SKM-1 (cell line): ENCODE results near the gene SLC9A4.
A peak's percentile ranks its signal among the peaks of the same experiment; 100 is the strongest.

Experiments used
- DNase-seq: peaks from one replicate; lab custom pipeline; 2025; ENCODE audit not compliant: unreplicated experiment; lab: John Stamatoyannopoulos, UW

Gene SLC9A4

GRCh38 chr2:102473020-102473419, at the start of gene SLC9A4:
Gene SLC9A4 (plus strand): TSS chr2:102473226. CDS start chr2:102473760, 534 bp downstream.
- peak; percentile 16 for DNase-seq

GRCh38 chr2:102423368-102423767, 49.7 kb upstream of the SLC9A4 start:
- DNase-seq: no peak

GRCh38 chr2:102424754-102425153, 48.3 kb upstream of the SLC9A4 start:
- peak; percentile 58 for DNase-seq

GRCh38 chr2:102425441-102426132, 47.4 kb upstream of the SLC9A4 start:
- no peak for DNase-seq

- no peak for DNase-seq
These were observed 45.8 kb upstream of the SLC9A4 start for GRCh38 chr2:102427249-102427648.

GRCh38 chr2:102428573-102428972, 44.5 kb upstream of the SLC9A4 start:
- DNase-seq: no peak

GRCh38 chr2:102432386-102432785, 40.6 kb upstream of the SLC9A4 start:
- DNase-seq: no peak

GRCh38 chr2:102433973-102434654, 38.9 kb upstream of the SLC9A4 start:
- DNase-seq: no peak

- DNase-seq: no peak
These were observed 38.2 kb upstream of the SLC9A4 start for GRCh38 chr2:102434655-102435381.

- no peak for DNase-seq
These were observed 37.3 kb upstream of the SLC9A4 start for GRCh38 chr2:102435741-102436140.

GRCh38 chr2:102436323-102436722, 36.7 kb upstream of the SLC9A4 start:
- DNase-seq: no peak

GRCh38 chr2:102437122-102437521, 35.9 kb upstream of the SLC9A4 start:
- no peak for DNase-seq

GRCh38 chr2:102438111-102438510, 34.9 kb upstream of the SLC9A4 start:
- no peak for DNase-seq

- DNase-seq: no peak
These were observed 34.4 kb upstream of the SLC9A4 start for GRCh38 chr2:102438578-102438977.

GRCh38 chr2:102439065-102439695, 33.8 kb upstream of the SLC9A4 start:
- no peak for DNase-seq

- peak; percentile 8 for DNase-seq
These were observed 29.8 kb upstream of the SLC9A4 start for GRCh38 chr2:102442967-102443828.

GRCh38 chr2:102444233-102444632, 28.8 kb upstream of the SLC9A4 start:
- no peak for DNase-seq

GRCh38 chr2:102446936-102447335, 26.1 kb upstream of the SLC9A4 start:
- DNase-seq: no peak

- DNase-seq: peak; percentile 47
These were observed 23.6 kb upstream of the SLC9A4 start for GRCh38 chr2:102449370-102449974.

- no peak for DNase-seq
These were observed 21.1 kb upstream of the SLC9A4 start for GRCh38 chr2:102451968-102452367.
